Central memory CD8-positive, alpha-beta T cell (primary cell): ENCODE data around the gene BLMH.
A peak's percentile ranks its signal among the peaks of the same experiment; 100 is the strongest.

Experiments
- ATAC-seq: fragments of 150-1000 bp; cut with Tn5 transposase; replicated peaks from 2 replicates; pipeline ENCODE4 v1.10.0; 2022; ENCODE audit warnings: mild to moderate bottlenecking, moderate FRiP score, moderate number of reproducible peaks; ENCODE audit not compliant: poor library complexity, severe bottlenecking; ENCODE audit errors: extremely low read depth
- DNase-seq, 2 donors: peaks; one replicate each; pipeline ENCODE4 v3.0.0; 2021; ENCODE audit warnings: low spot score in 2 of 2
- H3K27ac Mint-ChIP-seq: one replicate; pipeline ENCODE4 v1.8.0; 2022; ENCODE audit warnings: low read depth, mild to moderate bottlenecking, moderate library complexity, mixed read lengths
- H3K27me3 Mint-ChIP-seq: one replicate; pipeline ENCODE4 v1.8.0; 2022; ENCODE audit warnings: mixed read lengths
- H3K36me3 Mint-ChIP-seq: one replicate; pipeline ENCODE4 v1.8.0; 2022; ENCODE audit warnings: mild to moderate bottlenecking, moderate library complexity, mixed read lengths; ENCODE audit not compliant: insufficient read depth
- H3K4me1 Mint-ChIP-seq: one replicate; pipeline ENCODE4 v1.8.0; 2022; ENCODE audit warnings: mixed read lengths
- H3K4me3 Mint-ChIP-seq: one replicate; pipeline ENCODE4 v1.8.0; 2022; ENCODE audit warnings: mild to moderate bottlenecking, moderate library complexity, mixed read lengths
- H3K9me3 Mint-ChIP-seq: one replicate; pipeline ENCODE4 v1.8.0; 2022; ENCODE audit warnings: mixed read lengths

Gene BLMH

GRCh38 chr17:30297715-30298114 is 6.0 kb upstream of the BLMH start:
- no peak for ATAC-seq
- Mint-ChIP-seq H3K4me1 (no peaks in the 10 kb centered on the region), H3K4me3 (no peak overlapping the region), H3K36me3 (no peaks in the 10 kb centered on the region), H3K27me3 (no peaks in the 10 kb centered on the region), H3K9me3 (peaks cover 5% of the 10 kb centered on the region), H3K27ac (no peak overlapping the region)
- DNase-seq = no peak

DNA sequence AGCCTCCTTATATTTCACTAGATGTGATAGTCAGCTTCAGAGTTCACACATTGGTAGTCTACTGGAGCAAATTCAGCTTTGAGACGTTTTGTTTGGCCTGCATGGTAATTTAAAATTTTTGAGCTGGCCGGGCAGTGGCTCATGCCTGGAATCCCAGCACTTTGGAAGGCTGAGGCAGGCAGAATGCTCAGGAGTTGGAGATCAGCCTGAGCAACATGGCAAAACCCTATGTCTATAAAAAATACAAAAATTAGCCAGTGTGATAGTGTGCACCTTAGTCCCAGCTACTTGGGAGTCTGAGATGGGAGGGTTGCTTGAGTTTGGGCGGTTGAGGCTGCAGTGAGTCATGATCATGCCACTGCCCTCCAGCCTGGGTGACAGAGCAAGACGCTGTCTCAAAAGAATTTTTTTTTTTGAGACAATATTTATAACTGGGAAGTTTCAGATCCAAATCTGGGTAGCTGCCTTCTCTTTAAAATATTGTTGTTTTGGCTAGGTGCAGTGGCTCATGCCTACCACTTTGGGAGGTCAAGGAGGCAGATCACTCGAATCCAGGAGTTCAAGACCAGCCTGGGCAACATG is 4.8 kb upstream of the BLMH start:
- Mint-ChIP-seq H3K4me3 (no peak overlapping the region), H3K9me3 (peaks cover 5% of the 10 kb centered on the region), H3K27ac (no peak overlapping the region), H3K4me1 (no peaks in the 10 kb centered on the region), H3K27me3 (no peaks in the 10 kb centered on the region), H3K36me3 (no peaks in the 10 kb centered on the region)
- DNase-seq (no peak), ATAC-seq (no peak)

- DNase-seq = no peak
- Mint-ChIP-seq H3K27me3 (no peaks in the 10 kb centered on the region), H3K4me3 (peak overlapping the region; percentile 85), H3K9me3 (no peaks in the 10 kb centered on the region), H3K4me1 (peaks cover 8% of the 10 kb centered on the region), H3K27ac (no peak overlapping the region), H3K36me3 (peaks cover 12% of the 10 kb centered on the region)
- ATAC-seq = no peak
These were observed 628 bp upstream of the BLMH start for GRCh38 chr17:30292286-30292858.

- Mint-ChIP-seq H3K4me3 (peak overlapping the region; percentile 85), H3K36me3 (peaks cover 25% of the 10 kb centered on the region), H3K27me3 (no peaks in the 10 kb centered on the region), H3K9me3 (no peaks in the 10 kb centered on the region), H3K27ac (peak overlapping the region; percentile 45), H3K4me1 (peaks cover 8% of the 10 kb centered on the region)
- DNase-seq (no peak), ATAC-seq (peak; percentile 47)
These were observed 825 bp downstream of the BLMH start for GRCh38 chr17:30290696-30291542.

GRCh38 chr17:30290077-30290476 is 1.7 kb downstream of the BLMH start:
- Mint-ChIP-seq H3K9me3 (no peaks in the 10 kb centered on the region), H3K27ac (no peak overlapping the region), H3K4me3 (peak overlapping the region; percentile 85), H3K4me1 (peaks cover 8% of the 10 kb centered on the region), H3K36me3 (peaks cover 29% of the 10 kb centered on the region), H3K27me3 (no peaks in the 10 kb centered on the region)
- ATAC-seq (no peak), DNase-seq (no peak)

DNA sequence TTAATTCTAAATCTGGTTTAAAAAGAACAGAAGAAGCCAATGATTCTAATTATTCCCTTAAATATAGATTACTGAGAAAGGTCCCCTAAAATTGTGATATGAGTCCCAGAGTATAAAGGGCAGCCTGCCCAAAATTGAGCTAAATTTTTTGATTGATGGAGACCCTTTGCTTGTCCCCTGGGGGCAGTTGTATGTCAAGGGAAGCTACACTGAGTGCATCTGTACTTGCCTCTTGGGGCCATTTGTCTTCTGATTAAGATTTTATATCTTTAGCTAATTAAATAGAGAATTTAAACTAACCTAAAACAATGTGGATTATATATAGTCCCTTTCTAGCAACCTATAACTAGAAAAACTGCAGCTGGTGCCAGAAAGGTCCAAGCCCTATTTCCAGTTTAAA is 12.6 kb downstream of the BLMH start:
- Mint-ChIP-seq H3K4me1 (no peaks in the 10 kb centered on the region), H3K9me3 (no peaks in the 10 kb centered on the region), H3K4me3 (no peak overlapping the region), H3K36me3 (peaks cover 50% of the 10 kb centered on the region), H3K27ac (no peak overlapping the region), H3K27me3 (no peaks in the 10 kb centered on the region)
- ATAC-seq (no peak), DNase-seq (no peak)

DNA sequence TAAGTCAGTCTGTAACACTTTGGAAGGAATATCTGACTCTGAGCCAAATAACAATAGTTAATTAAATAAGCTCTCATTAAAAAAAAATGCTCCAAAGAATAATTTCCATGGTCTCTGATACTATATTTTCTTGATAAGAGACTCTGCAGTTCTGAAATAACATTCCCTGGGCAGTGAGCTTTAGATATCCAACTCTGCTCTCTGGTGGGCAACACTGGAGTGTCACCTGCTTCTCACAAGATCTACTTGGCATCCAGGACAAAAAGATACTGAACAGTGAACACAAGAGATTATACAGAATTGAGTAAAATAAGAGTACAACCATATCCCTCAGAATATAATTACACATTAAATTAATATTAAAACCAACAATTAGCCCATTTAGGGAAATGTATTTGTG is 13.7 kb downstream of the BLMH start:
- no peaks in the 10 kb centered on the region for H3K9me3 Mint-ChIP-seq
- H3K27me3 Mint-ChIP-seq = no peaks in the 10 kb centered on the region
- DNase-seq (no peak), ATAC-seq (no peak)
- H3K27ac Mint-ChIP-seq = no peak overlapping the region
- H3K4me3 Mint-ChIP-seq = no peak overlapping the region
- no peaks in the 10 kb centered on the region for H3K4me1 Mint-ChIP-seq
- H3K36me3 Mint-ChIP-seq = peaks cover 54% of the 10 kb centered on the region

DNA sequence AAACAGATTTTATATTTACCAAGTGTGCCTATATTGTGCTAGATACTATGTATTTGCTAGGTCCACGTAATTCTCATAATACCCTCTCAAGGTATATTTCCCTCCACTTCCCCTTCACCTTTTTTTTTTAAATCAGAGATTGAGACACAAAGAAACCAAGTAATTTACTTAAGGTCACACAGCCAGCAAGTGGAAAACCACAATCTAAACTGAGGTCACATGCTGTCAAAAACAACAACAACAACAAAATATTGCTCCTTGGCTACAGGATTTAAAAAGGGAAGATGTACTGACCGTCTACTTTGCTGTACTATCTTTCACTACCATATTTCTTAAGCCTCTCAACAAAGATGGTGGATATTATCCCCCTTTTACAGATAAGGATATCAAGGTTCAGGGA is 15.8 kb downstream of the BLMH start:
- Mint-ChIP-seq H3K9me3 (no peaks in the 10 kb centered on the region), H3K4me3 (no peak overlapping the region), H3K27ac (no peak overlapping the region), H3K27me3 (no peaks in the 10 kb centered on the region), H3K4me1 (no peaks in the 10 kb centered on the region), H3K36me3 (peaks cover 60% of the 10 kb centered on the region)
- no peak for DNase-seq
- no peak for ATAC-seq

DNA sequence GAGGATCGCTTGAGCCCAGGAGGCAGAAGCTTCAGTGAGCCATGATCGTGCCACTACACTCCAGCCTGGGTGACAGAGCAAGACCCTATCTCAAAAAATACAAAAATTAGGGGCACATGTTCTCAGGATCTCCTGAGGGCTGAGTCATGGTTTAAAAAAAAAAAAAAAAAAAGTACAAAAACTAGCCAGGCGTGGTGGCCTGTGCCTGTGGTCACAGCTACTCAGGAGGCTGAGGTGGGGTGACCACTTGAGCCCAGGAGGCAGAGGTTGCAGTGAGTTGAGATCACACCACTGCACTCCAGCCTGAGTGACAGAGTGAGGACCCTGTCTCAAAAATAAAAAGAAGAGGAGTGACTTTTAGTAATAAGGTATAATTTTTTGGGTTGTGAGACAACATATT is 16.9 kb downstream of the BLMH start:
- no peak for ATAC-seq
- Mint-ChIP-seq H3K4me3 (no peak overlapping the region), H3K9me3 (no peaks in the 10 kb centered on the region), H3K36me3 (peaks cover 60% of the 10 kb centered on the region), H3K4me1 (no peaks in the 10 kb centered on the region), H3K27me3 (no peaks in the 10 kb centered on the region), H3K27ac (no peak overlapping the region)
- DNase-seq = no peak

GRCh38 chr17:30273373-30273772 is 18.4 kb downstream of the BLMH start:
- ATAC-seq (no peak), DNase-seq (no peak)
- Mint-ChIP-seq H3K27me3 (no peaks in the 10 kb centered on the region), H3K4me1 (no peaks in the 10 kb centered on the region), H3K4me3 (no peak overlapping the region), H3K9me3 (no peaks in the 10 kb centered on the region), H3K36me3 (peaks cover 63% of the 10 kb centered on the region), H3K27ac (no peak overlapping the region)

GRCh38 chr17:30271102-30271501 is 20.6 kb downstream of the BLMH start:
- no peak for DNase-seq
- H3K9me3 Mint-ChIP-seq = no peaks in the 10 kb centered on the region
- no peaks in the 10 kb centered on the region for H3K4me1 Mint-ChIP-seq
- H3K4me3 Mint-ChIP-seq = no peak overlapping the region
- no peak for ATAC-seq
- peaks cover 68% of the 10 kb centered on the region for H3K36me3 Mint-ChIP-seq
- H3K27ac Mint-ChIP-seq = no peak overlapping the region
- no peaks in the 10 kb centered on the region for H3K27me3 Mint-ChIP-seq

GRCh38 chr17:30267625-30268024 is 24.1 kb downstream of the BLMH start:
- no peaks in the 10 kb centered on the region for H3K9me3 Mint-ChIP-seq
- DNase-seq (no peak), ATAC-seq (no peak)
- no peaks in the 10 kb centered on the region for H3K27me3 Mint-ChIP-seq
- H3K4me3 Mint-ChIP-seq = no peak overlapping the region
- H3K27ac Mint-ChIP-seq = no peak overlapping the region
- no peaks in the 10 kb centered on the region for H3K4me1 Mint-ChIP-seq
- peaks cover 65% of the 10 kb centered on the region for H3K36me3 Mint-ChIP-seq
